Gastroesophageal sphincter (tissue), 3 donors: Measurements from ENCODE around the gene SRSF8.
A peak's percentile ranks its signal among the peaks of the same experiment; 100 is the strongest.

ENCODE experiments used
- POLR2A ChIP-seq, 2 donors: fragments of 450-650 bp; IDR thresholded peaks; one replicate each; pipeline ENCODE4 v1.6.1; 2017; ENCODE audit warnings: antibody characterized with exemption in 2 of 2, mild to moderate bottlenecking in 2 of 2, moderate library complexity in 1 of 2
- POLR2AphosphoS5 ChIP-seq: sonication (generic); formaldehyde crosslinking; IDR thresholded peaks from one replicate; pipeline ENCODE4 v1.6.1; 2017; ENCODE audit warnings: antibody characterized with exemption
- TF ChIP-seq, protein P1 (sequence below), 4 experiments: fragments of 200-600 bp in 2 of 4; fragments of 450-650 bp in 2 of 4; sonication (generic) in 1 of 4; IDR thresholded peaks; one replicate each; pipeline ENCODE4 v1.5.1; 2017 to 2019; ENCODE audit warnings: antibody characterized with exemption in 4 of 4, mild to moderate bottlenecking in 2 of 4, moderate library complexity in 2 of 4

DNA sequence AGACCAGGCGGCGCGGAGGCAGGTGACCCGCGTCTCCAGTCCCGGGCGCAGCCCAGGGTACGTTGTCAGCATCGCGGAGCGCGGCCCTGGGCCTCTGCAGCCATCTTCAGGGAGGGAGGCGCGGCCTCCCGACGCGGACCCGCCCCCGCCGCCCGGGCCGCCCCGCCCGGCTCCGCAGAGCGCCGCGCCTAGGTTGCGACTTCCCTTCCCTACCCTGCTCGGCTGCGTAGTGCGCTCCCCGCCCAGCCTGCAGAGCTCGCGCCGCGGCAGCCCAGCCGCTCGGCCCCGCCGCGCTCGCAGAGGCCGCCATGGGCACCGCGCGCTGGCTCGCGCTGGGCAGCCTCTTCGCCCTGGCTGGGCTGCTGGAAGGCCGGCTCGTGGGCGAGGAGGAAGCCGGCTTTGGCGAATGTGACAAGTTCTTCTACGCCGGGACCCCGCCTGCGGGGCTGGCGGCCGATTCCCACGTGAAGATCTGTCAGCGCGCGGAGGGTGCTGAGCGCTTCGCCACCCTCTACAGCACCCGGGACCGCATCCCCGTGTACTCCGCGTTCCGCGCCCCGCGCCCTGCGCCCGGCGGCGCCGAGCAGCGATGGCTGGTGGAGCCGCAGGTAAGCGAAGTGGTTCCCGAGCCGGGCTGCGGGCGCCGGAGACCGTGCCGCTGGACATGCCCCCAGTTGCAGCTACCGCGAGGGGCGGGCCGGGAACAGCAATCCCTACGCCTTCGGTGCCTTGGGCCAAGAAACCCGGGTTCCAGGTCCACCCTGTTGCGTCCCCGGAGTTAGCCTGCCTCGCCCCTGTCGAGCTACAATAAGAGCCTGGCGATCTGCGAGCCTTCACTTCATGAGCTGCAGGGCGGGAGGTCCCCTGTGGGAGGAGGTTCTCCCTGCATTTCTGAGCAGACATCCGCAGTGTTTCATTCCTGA is 23.2 kb downstream of the SRSF8 start, which contains the start of gene ENDOD1:
- TF ChIP-seq, protein P1, sequence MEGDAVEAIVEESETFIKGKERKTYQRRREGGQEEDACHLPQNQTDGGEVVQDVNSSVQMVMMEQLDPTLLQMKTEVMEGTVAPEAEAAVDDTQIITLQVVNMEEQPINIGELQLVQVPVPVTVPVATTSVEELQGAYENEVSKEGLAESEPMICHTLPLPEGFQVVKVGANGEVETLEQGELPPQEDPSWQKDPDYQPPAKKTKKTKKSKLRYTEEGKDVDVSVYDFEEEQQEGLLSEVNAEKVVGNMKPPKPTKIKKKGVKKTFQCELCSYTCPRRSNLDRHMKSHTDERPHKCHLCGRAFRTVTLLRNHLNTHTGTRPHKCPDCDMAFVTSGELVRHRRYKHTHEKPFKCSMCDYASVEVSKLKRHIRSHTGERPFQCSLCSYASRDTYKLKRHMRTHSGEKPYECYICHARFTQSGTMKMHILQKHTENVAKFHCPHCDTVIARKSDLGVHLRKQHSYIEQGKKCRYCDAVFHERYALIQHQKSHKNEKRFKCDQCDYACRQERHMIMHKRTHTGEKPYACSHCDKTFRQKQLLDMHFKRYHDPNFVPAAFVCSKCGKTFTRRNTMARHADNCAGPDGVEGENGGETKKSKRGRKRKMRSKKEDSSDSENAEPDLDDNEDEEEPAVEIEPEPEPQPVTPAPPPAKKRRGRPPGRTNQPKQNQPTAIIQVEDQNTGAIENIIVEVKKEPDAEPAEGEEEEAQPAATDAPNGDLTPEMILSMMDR (IDR thresholded peaks at IDR 0.05): peak in 3 of 4 experiments; percentile 21 to 40 (median 32)
- TF ChIP-seq POLR2AphosphoS5 (peak; percentile 71), POLR2A (IDR thresholded peaks at IDR 0.05) (peak; percentile 81 to 88)
